ENCODE measurements around the gene TMEM214.

TMEM214 gene

DNA sequence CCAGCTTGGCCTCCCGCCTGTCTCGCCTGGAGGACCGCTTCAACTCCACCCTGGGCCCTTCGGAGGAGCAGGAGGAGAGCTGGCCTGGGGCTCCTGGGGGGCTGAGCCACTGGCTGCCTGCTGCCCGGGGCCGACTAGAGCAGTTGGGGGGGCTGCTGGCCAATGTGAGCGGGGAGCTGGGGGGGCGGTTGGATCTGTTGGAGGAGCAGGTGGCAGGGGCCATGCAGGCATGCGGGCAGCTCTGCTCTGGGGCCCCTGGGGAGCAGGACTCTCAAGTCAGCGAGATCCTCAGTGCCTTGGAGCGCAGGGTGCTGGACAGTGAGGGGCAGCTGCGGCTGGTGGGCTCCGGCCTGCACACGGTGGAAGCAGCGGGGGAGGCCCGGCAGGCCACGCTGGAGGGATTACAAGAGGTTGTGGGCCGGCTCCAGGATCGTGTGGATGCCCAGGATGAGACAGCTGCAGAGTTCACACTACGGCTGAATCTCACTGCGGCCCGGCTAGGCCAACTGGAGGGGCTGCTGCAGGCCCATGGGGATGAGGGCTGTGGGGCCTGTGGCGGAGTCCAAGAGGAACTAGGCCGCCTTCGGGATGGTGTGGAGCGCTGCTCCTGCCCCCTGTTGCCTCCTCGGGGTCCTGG lies 50.1 kb downstream of the TMEM214 start:
- peaks cover 17% of the 10 kb centered on the region for H3K36me3 ChIP-seq (ENCODE audit: insufficient read depth, low read length)
- H3K27me3 ChIP-seq (ENCODE audit: control insufficient read depth in 1 of 2, insufficient read depth in 2 of 2, low read length in 2 of 2), result no peaks in the 10 kb centered on the region
- H3K9me3 ChIP-seq (ENCODE audit: low read length), result no peaks in the 10 kb centered on the region
- no peak overlapping the region for H3K27ac ChIP-seq (ENCODE audit: low read depth, low read length)
- H3K4me1 ChIP-seq (ENCODE audit: insufficient read depth, low read length), result peaks cover 67% of the 10 kb centered on the region
- no peak overlapping the region for H3K9ac ChIP-seq (ENCODE audit: low read length)
- H3K4me3 ChIP-seq (ENCODE audit: low read depth in 1 of 2, low read length in 2 of 2), result no peak overlapping the region

DNA sequence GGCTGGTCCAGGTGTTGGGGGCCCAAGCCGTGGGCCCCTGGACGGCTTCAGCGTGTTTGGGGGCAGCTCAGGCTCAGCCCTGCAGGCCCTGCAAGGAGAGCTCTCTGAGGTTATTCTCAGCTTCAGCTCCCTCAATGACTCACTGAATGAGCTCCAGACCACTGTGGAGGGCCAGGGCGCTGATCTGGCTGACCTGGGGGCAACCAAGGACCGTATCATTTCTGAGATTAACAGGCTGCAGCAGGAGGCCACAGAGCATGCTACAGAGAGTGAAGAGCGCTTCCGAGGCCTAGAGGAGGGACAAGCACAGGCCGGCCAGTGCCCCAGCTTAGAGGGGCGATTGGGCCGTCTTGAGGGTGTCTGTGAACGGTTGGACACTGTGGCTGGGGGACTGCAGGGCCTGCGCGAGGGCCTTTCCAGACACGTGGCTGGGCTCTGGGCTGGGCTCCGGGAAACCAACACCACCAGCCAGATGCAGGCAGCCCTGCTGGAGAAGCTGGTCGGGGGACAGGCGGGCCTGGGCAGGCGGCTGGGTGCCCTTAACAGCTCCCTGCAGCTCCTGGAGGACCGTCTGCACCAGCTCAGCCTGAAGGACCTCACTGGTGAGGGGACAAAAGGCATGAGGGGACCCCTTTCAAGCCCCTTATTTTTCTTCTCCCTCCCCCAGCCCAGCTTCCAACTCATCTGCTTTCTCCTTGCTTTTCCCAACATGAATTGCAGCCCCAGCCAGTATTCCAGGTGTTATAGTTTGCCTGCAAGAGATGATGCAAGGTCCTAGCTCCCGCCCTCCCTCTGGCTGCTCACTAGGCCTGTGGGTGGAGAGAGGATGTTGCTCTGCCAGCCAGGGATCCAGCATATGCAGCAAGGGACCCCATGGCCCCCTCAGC lies 50.9 kb downstream of the TMEM214 start:
- Histone ChIP-seq H3K27ac (ENCODE audit: low read depth, low read length) (no peak overlapping the region), H3K9ac (ENCODE audit: low read length) (no peak overlapping the region), H3K36me3 (ENCODE audit: insufficient read depth, low read length) (peaks cover 17% of the 10 kb centered on the region), H3K9me3 (ENCODE audit: low read length) (no peaks in the 10 kb centered on the region), H3K27me3 (ENCODE audit: control insufficient read depth in 1 of 2, insufficient read depth in 2 of 2, low read length in 2 of 2) (no peaks in the 10 kb centered on the region), H3K4me1 (ENCODE audit: insufficient read depth, low read length) (peaks cover 64% of the 10 kb centered on the region), H3K4me3 (ENCODE audit: low read depth in 1 of 2, low read length in 2 of 2) (no peak overlapping the region)

DNA sequence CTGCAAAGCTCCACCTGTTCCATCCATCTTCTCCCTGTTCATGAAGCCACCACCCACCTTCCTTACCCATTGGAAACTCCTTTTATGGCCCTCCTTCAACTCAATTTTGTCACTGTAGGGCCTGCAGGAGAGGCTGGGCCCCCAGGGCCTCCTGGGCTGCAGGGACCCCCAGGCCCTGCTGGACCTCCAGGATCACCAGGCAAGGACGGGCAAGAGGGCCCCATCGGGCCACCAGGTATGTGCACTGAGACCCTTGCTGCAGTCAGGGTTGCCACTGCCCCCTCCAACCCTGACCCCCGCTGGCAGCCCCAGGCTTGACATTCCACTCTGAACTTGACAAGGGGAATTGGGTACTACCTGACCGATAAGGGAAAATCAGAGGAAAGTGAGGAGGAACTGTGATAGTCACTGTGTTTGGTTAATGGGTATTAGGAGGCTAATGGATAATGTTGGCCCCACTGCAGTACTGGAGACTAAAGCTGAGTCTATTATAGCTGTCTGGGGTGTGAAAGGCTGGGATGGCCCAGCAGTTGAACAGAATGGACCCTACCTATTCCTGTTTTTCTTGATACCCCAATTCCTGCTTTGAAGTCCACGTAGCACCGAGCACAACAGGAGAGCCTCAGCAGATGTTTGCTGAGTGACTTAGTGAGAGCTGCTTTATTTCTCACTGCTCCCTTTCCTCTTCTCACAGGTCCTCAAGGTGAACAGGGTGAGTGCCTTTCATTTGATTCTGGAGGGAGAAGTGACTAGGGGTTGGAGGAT lies 51.7 kb downstream of the TMEM214 start:
- Histone ChIP-seq H3K9ac (ENCODE audit: low read length) (peak overlapping the region; percentile 37), H3K4me1 (ENCODE audit: insufficient read depth, low read length) (peaks cover 64% of the 10 kb centered on the region), H3K27ac (ENCODE audit: low read depth, low read length) (peak overlapping the region; percentile 79), H3K9me3 (ENCODE audit: low read length) (no peaks in the 10 kb centered on the region), H3K27me3 (ENCODE audit: control insufficient read depth in 1 of 2, insufficient read depth in 2 of 2, low read length in 2 of 2) (no peaks in the 10 kb centered on the region), H3K36me3 (ENCODE audit: insufficient read depth, low read length) (peaks cover 17% of the 10 kb centered on the region), H3K4me3 (ENCODE audit: low read depth in 1 of 2, low read length in 2 of 2) (no peak overlapping the region)

DNA sequence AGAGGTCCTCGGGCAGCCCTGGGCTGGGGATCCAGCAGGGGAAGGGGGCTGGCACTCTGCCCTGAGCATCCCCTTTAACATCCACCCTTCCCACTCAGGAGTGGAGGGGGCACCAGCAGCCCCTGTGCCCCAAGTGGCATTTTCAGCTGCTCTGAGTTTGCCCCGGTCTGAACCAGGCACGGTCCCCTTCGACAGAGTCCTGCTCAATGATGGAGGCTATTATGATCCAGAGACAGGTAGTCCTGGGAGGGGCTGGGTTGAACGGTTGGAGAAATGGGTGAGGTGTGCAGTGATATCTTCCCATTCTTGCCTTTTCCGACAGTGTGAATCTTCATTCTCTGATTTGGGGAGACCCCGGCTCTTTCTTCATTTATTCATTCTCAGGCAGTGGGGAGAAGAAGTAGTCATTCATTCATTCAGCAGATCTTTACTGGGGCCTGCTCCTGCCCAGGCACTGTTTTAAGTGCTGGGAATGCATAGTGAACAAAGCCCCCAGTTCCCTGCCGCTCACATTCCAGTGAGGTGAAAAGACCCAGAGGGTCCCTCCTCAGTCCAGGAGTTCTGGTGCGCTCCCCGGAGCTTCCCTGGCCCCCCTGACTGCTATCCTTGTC lies 52.4 kb downstream of the TMEM214 start:
- Histone ChIP-seq H3K36me3 (ENCODE audit: insufficient read depth, low read length) (peaks cover 17% of the 10 kb centered on the region), H3K4me1 (ENCODE audit: insufficient read depth, low read length) (peaks cover 61% of the 10 kb centered on the region), H3K27me3 (ENCODE audit: control insufficient read depth in 1 of 2, insufficient read depth in 2 of 2, low read length in 2 of 2) (no peaks in the 10 kb centered on the region), H3K27ac (ENCODE audit: low read depth, low read length) (peak overlapping the region; percentile 79), H3K9me3 (ENCODE audit: low read length) (no peaks in the 10 kb centered on the region), H3K4me3 (ENCODE audit: low read depth in 1 of 2, low read length in 2 of 2) (peak overlapping the region; percentile 24 to 64), H3K9ac (ENCODE audit: low read length) (peak overlapping the region; percentile 37)

DNA sequence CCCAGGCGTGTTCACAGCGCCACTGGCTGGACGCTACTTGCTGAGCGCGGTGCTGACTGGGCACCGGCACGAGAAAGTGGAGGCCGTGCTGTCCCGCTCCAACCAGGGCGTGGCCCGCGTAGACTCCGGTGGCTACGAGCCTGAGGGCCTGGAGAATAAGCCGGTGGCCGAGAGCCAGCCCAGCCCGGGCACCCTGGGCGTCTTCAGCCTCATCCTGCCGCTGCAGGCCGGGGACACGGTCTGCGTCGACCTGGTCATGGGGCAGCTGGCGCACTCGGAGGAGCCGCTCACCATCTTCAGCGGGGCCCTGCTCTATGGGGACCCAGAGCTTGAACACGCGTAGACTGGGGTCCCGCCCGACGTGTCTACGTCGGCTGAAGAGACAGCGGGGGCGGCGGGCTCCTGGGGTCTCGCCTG lies 52.9 kb downstream of the TMEM214 start:
- no peaks in the 10 kb centered on the region for H3K27me3 ChIP-seq (ENCODE audit: control insufficient read depth in 1 of 2, insufficient read depth in 2 of 2, low read length in 2 of 2)
- H3K4me3 ChIP-seq (ENCODE audit: low read depth in 1 of 2, low read length in 2 of 2), result peak overlapping the region; percentile 24 to 64
- peak overlapping the region; percentile 79 for H3K27ac ChIP-seq (ENCODE audit: low read depth, low read length)
- H3K9ac ChIP-seq (ENCODE audit: low read length), result peak overlapping the region; percentile 37
- peaks cover 56% of the 10 kb centered on the region for H3K4me1 ChIP-seq (ENCODE audit: insufficient read depth, low read length)
- peaks cover 17% of the 10 kb centered on the region for H3K36me3 ChIP-seq (ENCODE audit: insufficient read depth, low read length)
- H3K9me3 ChIP-seq (ENCODE audit: low read length), result no peaks in the 10 kb centered on the region

DNA sequence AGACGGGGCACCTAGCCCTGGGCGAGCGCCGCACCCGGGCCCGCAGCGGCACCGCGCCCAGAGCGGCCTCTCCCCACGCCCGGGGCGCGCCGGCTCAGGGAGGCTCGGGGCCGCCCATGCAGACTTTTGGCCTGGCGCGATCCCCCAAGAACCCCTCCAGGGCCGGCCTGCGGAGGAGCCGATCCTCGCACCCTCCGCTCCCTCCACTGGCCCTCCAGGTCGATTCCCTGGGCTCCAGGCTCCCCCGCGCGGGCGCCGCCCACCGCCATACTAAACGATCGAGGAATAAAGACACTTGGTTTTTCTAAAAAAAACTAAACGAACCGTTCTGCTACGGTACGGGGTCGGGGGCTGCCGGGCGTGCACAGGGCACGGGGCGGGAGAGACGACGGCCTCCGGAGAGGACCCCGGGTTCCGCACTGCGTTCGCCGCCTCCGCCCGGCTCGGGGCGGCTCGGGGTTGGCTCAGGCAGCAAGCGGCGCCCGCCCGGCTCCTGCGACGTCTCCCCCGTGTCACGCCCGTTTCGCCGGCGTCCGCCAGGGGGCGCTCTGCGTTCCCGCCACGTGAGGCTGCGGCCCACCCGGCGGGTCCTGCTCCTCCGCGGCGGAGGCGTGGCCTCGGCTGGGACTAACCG lies 53.4 kb downstream of the TMEM214 start:
- Histone ChIP-seq H3K27me3 (ENCODE audit: control insufficient read depth in 1 of 2, insufficient read depth in 2 of 2, low read length in 2 of 2) (no peaks in the 10 kb centered on the region), H3K9ac (ENCODE audit: low read length) (no peak overlapping the region), H3K4me1 (ENCODE audit: insufficient read depth, low read length) (peaks cover 54% of the 10 kb centered on the region), H3K36me3 (ENCODE audit: insufficient read depth, low read length) (peaks cover 17% of the 10 kb centered on the region), H3K4me3 (ENCODE audit: low read depth in 1 of 2, low read length in 2 of 2) (peak overlapping the region; percentile 24 to 64), H3K27ac (ENCODE audit: low read depth, low read length) (peak overlapping the region; percentile 79), H3K9me3 (ENCODE audit: low read length) (no peaks in the 10 kb centered on the region)

DNA sequence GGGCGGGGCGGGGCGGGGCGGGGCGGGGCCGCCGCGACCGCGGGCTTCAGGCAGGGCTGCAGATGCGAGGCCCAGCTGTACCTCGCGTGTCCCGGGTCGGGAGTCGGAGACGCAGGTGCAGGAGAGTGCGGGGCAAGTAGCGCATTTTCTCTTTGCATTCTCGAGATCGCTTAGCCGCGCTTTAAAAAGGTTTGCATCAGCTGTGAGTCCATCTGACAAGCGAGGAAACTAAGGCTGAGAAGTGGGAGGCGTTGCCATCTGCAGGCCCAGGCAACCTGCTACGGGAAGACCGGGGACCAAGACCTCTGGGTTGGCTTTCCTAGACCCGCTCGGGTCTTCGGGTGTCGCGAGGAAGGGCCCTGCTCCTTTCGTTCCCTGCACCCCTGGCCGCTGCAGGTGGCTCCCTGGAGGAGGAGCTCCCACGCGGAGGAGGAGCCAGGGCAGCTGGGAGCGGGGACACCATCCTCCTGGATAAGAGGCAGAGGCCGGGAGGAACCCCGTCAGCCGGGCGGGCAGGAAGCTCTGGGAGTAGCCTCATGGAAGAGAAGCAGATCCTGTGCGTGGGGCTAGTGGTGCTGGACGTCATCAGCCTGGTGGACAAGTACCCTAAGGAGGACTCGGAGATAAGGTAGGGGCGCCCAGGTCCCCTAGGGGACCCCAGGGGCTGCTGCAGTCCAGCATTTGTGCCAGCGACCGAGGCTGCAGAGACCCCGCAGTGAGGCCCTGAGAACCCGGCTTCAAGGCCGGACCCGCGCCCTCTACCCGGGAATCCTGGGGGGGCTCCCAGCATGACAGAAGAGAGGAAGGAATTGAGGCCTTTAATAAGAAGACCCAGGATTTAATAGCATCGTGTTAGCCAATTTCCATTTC lies 54.2 kb downstream of the TMEM214 start, which contains the start of gene KHK:
TSS of gene KHK (plus strand) at position 49 of the 870 bp plus-strand sequence. CDS start at position 537, 488 bp downstream.
- Histone ChIP-seq H3K9me3 (ENCODE audit: low read length) (no peaks in the 10 kb centered on the region), H3K36me3 (ENCODE audit: insufficient read depth, low read length) (peaks cover 12% of the 10 kb centered on the region), H3K27ac (ENCODE audit: low read depth, low read length) (peak within 1 kb of the TSS; percentile 79), H3K27me3 (ENCODE audit: control insufficient read depth in 1 of 2, insufficient read depth in 2 of 2, low read length in 2 of 2) (no peaks in the 10 kb centered on the region), H3K9ac (ENCODE audit: low read length) (no peak within 1 kb of the TSS), H3K4me3 (ENCODE audit: low read depth in 1 of 2, low read length in 2 of 2) (peak within 1 kb of the TSS; percentile 58 to 91), H3K4me1 (ENCODE audit: insufficient read depth, low read length) (peaks cover 47% of the 10 kb centered on the region)

DNA sequence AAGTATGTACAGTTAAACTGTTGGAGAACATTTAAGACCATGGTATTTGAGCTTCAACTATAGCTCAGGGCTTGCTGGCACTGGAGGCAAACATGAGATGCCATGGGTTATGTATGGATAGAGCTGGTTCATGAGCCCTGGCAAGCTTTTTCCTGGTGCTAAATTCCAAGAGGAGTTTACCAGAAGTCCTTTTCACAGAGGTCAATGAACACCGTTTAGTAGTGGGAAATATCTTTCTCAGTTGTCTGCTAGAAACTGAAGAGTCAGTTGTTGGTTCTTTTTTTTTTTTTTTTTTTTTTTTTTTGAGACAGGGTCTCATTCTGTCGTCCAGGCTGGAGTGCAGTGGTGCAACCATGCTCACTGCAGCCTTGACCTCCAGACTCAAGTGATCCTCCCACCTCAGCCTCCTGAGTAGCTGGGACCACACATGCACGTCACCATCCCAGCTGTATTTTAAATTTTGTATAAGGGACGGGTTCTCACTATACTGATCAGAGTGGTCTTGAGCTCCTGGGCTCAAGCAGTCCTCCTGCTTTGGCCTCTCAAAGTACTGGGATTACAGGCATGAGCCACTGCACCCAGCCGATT lies 55.2 kb downstream of the TMEM214 start:
- peaks cover 37% of the 10 kb centered on the region for H3K4me1 ChIP-seq (ENCODE audit: insufficient read depth, low read length)
- H3K9me3 ChIP-seq (ENCODE audit: low read length), result no peaks in the 10 kb centered on the region
- H3K27me3 ChIP-seq (ENCODE audit: control insufficient read depth in 1 of 2, insufficient read depth in 2 of 2, low read length in 2 of 2), result no peaks in the 10 kb centered on the region
- H3K9ac ChIP-seq (ENCODE audit: low read length), result no peak overlapping the region
- H3K27ac ChIP-seq (ENCODE audit: low read depth, low read length), result no peak overlapping the region
- peaks cover 6% of the 10 kb centered on the region for H3K36me3 ChIP-seq (ENCODE audit: insufficient read depth, low read length)
- H3K4me3 ChIP-seq (ENCODE audit: low read depth in 1 of 2, low read length in 2 of 2), result no peak overlapping the region

DNA sequence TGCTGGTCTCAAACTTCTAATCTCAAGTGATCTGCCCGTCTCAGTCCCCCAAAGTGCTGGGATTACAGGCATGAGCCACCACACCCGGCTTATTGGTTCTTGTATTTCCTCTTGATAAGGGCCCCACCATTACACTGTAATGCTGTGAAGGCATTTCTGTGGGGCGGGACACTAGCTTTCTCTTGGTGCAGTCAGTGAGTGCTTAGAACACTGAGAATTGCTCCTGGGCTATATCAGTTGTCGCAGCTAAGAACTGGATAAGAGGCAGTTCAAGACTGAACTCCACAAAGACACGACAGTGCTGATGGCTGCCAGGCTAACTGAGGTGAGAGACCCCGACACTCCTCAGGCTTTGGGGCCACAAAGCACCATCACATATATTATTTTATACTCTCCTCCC lies 55.9 kb downstream of the TMEM214 start:
- Histone ChIP-seq H3K9me3 (ENCODE audit: low read length) (no peaks in the 10 kb centered on the region), H3K4me3 (ENCODE audit: low read depth in 1 of 2, low read length in 2 of 2) (no peak overlapping the region), H3K36me3 (ENCODE audit: insufficient read depth, low read length) (no peaks in the 10 kb centered on the region), H3K4me1 (ENCODE audit: insufficient read depth, low read length) (peaks cover 30% of the 10 kb centered on the region), H3K9ac (ENCODE audit: low read length) (no peak overlapping the region), H3K27me3 (ENCODE audit: control insufficient read depth in 1 of 2, insufficient read depth in 2 of 2, low read length in 2 of 2) (no peaks in the 10 kb centered on the region), H3K27ac (ENCODE audit: low read depth, low read length) (no peak overlapping the region)

Measured in muscle layer of colon (tissue), 2 donors.